H9 (cell line): Measurements from ENCODE around the gene CMTM8. TPM values are rescaled to one million over a fixed set of nuclear protein-coding genes. Genes with fewer than 3 reads are reported as not detected.

Source experiments
- DNase-seq: peaks from one replicate; pipeline ENCODE4 v3.0.0-alpha.2; 2017
- H2AFZ ChIP-seq: one replicate; pipeline ENCODE4 v1.6.1; 2013; ENCODE audit warnings: mild to moderate bottlenecking, low read length, control low read depth, moderate library complexity
- H2AK5ac ChIP-seq: 2 replicates; pipeline ENCODE4 v1.6.1; 2013; ENCODE audit warnings: low read length, control low read depth, mixed read lengths; ENCODE audit not compliant: insufficient read length
- H2BK120ac ChIP-seq: one replicate; pipeline ENCODE4 v1.6.1; 2013; ENCODE audit warnings: low read depth, mild to moderate bottlenecking, low read length, control low read depth, inconsistent platforms; ENCODE audit not compliant: poor library complexity, severe bottlenecking
- H2BK12ac ChIP-seq: 2 replicates; pipeline ENCODE4 v1.6.1; 2013; ENCODE audit warnings: low read length, control low read depth, mixed read lengths, low read depth; ENCODE audit not compliant: insufficient read length
- H2BK15ac ChIP-seq: 2 replicates; pipeline ENCODE4 v1.6.1; 2013; ENCODE audit warnings: low read depth, low read length, control low read depth
- H2BK20ac ChIP-seq: one replicate; pipeline ENCODE4 v1.6.1; 2013; ENCODE audit warnings: low read depth, mild to moderate bottlenecking, low read length, control low read depth, inconsistent platforms; ENCODE audit not compliant: poor library complexity, severe bottlenecking
- H2BK5ac ChIP-seq: 2 replicates; pipeline ENCODE4 v1.6.1; 2013; ENCODE audit warnings: low read length, control low read depth, mixed read lengths; ENCODE audit not compliant: insufficient read length
- H3K14ac ChIP-seq: 2 replicates; pipeline ENCODE4 v1.6.1; 2013; ENCODE audit warnings: low read length, control low read depth; ENCODE audit not compliant: insufficient read depth
- H3K18ac ChIP-seq: 2 replicates; pipeline ENCODE4 v1.6.1; 2013; ENCODE audit warnings: low read depth, mild to moderate bottlenecking, mixed read lengths, low read length, control low read depth; ENCODE audit not compliant: insufficient read length
- H3K23ac ChIP-seq: 2 replicates; pipeline ENCODE4 v1.6.1; 2013; ENCODE audit warnings: low read length, control low read depth, mixed read lengths, low read depth; ENCODE audit not compliant: insufficient read length
- H3K23me2 ChIP-seq: 2 replicates; pipeline ENCODE4 v1.6.1; 2013; ENCODE audit warnings: low read depth, mild to moderate bottlenecking, mixed read lengths, low read length, control low read depth; ENCODE audit not compliant: insufficient read length, poor library complexity, severe bottlenecking
- H3K27ac ChIP-seq: 2 replicates; pipeline ENCODE4 v1.5.1; 2013; ENCODE audit warnings: low read length, control low read depth, mixed read lengths, low read depth; ENCODE audit not compliant: insufficient read length
- H3K27me3 ChIP-seq: 2 replicates; pipeline ENCODE4 v1.6.1; 2013; ENCODE audit warnings: low read length, control low read depth, inconsistent platforms; ENCODE audit not compliant: insufficient read depth
- H3K4ac ChIP-seq: 2 replicates; pipeline ENCODE4 v1.6.1; 2013; ENCODE audit warnings: low read depth, mild to moderate bottlenecking, control low read depth, inconsistent platforms, low read length, moderate library complexity
- H3K4me1 ChIP-seq: 2 replicates; pipeline ENCODE4 v1.6.1; 2013; ENCODE audit warnings: low read length, control low read depth, inconsistent platforms; ENCODE audit not compliant: insufficient read depth
- H3K4me2 ChIP-seq: 2 replicates; pipeline ENCODE4 v1.6.1; 2013; ENCODE audit warnings: low read length, control low read depth, mixed read lengths; ENCODE audit not compliant: insufficient read length, insufficient read depth
- H3K56ac ChIP-seq: 2 replicates; pipeline ENCODE4 v1.6.1; 2013; ENCODE audit warnings: low read depth, mild to moderate bottlenecking, mixed read lengths, low read length, control low read depth; ENCODE audit not compliant: insufficient read length
- H3K79me1 ChIP-seq: 2 replicates; pipeline ENCODE4 v1.6.1; 2013; ENCODE audit warnings: low read depth, mild to moderate bottlenecking, moderate library complexity, low read length, control low read depth, inconsistent platforms; ENCODE audit not compliant: insufficient read depth, poor library complexity, severe bottlenecking
- H3K79me2 ChIP-seq: 2 replicates; pipeline ENCODE4 v1.6.1; 2013; ENCODE audit warnings: low read length, control low read depth, inconsistent platforms; ENCODE audit not compliant: insufficient read depth
- H3K9ac ChIP-seq: 2 replicates; pipeline ENCODE4 v1.6.1; 2013; ENCODE audit warnings: low read length, control low read depth, mixed read lengths; ENCODE audit not compliant: insufficient read length; ENCODE audit errors: extremely low read depth
- H3K9me3 ChIP-seq: one replicate; pipeline ENCODE4 v1.6.1; 2013; ENCODE audit warnings: low read depth, low read length, inconsistent platforms; ENCODE audit not compliant: control insufficient read depth
- H3T11ph ChIP-seq: one replicate; pipeline ENCODE4 v1.6.1; 2013; ENCODE audit warnings: mild to moderate bottlenecking, low read length, control low read depth, inconsistent platforms
- H4K20me1 ChIP-seq: one replicate; pipeline ENCODE4 v1.6.1; 2013; ENCODE audit not compliant: control insufficient read depth, insufficient read length, insufficient read depth
- H4K5ac ChIP-seq: 2 replicates; pipeline ENCODE4 v1.6.1; 2013; ENCODE audit warnings: low read depth, mild to moderate bottlenecking, mixed read lengths, low read length, control low read depth; ENCODE audit not compliant: insufficient read length
- H4K8ac ChIP-seq: replicated peaks from 2 replicates; pipeline ENCODE4 v1.6.1; 2013; ENCODE audit warnings: low read length, control low read depth, mixed read lengths, low read depth; ENCODE audit not compliant: insufficient read length
- H4K91ac ChIP-seq: 2 replicates; pipeline ENCODE4 v1.6.1; 2013; ENCODE audit warnings: low read depth, mild to moderate bottlenecking, moderate library complexity, mixed read lengths, low read length, control low read depth; ENCODE audit not compliant: insufficient read length
- H3K27ac Mint-ChIP-seq, 3 experiments: 2 replicates in 2 of 3; 3 replicates in 1 of 3; pipeline ENCODE4 v1.8.0; 2020 to 2021; ENCODE audit warnings: mixed read lengths in 3 of 3, mild to moderate bottlenecking in 1 of 3, moderate library complexity in 1 of 3
- H3K27me3 Mint-ChIP-seq: 2 replicates; pipeline ENCODE4 v1.8.0; 2021; ENCODE audit warnings: low read depth, mild to moderate bottlenecking, moderate library complexity, mixed read lengths
- H3K36me3 Mint-ChIP-seq, 3 experiments: 2 replicates in 2 of 3; 3 replicates in 1 of 3; pipeline ENCODE4 v1.8.0; 2020 to 2021; ENCODE audit warnings: low read depth in 3 of 3, mixed read lengths in 3 of 3; ENCODE audit not compliant: insufficient read depth in 1 of 3
- H3K4me1 Mint-ChIP-seq, 2 experiments: 2 replicates each; pipeline ENCODE4 v1.8.0; 2020; ENCODE audit warnings: mixed read lengths in 2 of 2
- H3K4me3 Mint-ChIP-seq, 2 experiments: 2 replicates in 1 of 2; 3 replicates in 1 of 2; pipeline ENCODE4 v1.8.0; 2020 to 2021; ENCODE audit warnings: mild to moderate bottlenecking in 2 of 2, mixed read lengths in 2 of 2, moderate library complexity in 1 of 2
- H3K9me3 Mint-ChIP-seq, 2 experiments: 2 replicates in 1 of 2; 3 replicates in 1 of 2; pipeline ENCODE4 v1.8.0; 2020; ENCODE audit warnings: mild to moderate bottlenecking in 2 of 2, mixed read lengths in 2 of 2, moderate library complexity in 1 of 2
- CTCF ChIP-seq: fragments of 200-600 bp; sonication (generic); conservative IDR thresholded peaks from 3 replicates; pipeline ENCODE4 v1.8.0; 2021; ENCODE audit warnings: antibody characterized with exemption, mild to moderate bottlenecking
- WGBS: extraction: QIAGEN DNeasy Blood & Tissue Kit; methylation state at CpG from one replicate; pipeline ENCODE4 v1.1.7; 2013; ENCODE audit warnings: missing lambda C conversion rate, low lambda C conversion rate, mixed read lengths; ENCODE audit not compliant: insufficient read length; ENCODE audit errors: extremely low coverage; 5-methylcytosine and 5-hydroxymethylcytosine counted together
- total RNA-seq: library from RNA; stranded (reverse); gene quantifications from 2 replicates; pipeline ENCODE4 v1.2.1, GENCODE V29; 2021

Gene CMTM8
- total RNA-seq, 1 experiment from 2014 or later: 4.0 TPM

GRCh38 chr3:32321095-32321790 lies 82.8 kb downstream of the CMTM8 start:
- peak overlapping the region; percentile 2 for H3K18ac ChIP-seq
- no peaks in the 10 kb centered on the region for H3K27me3 ChIP-seq
- no peak overlapping the region for H2AK5ac ChIP-seq
- H4K5ac ChIP-seq: no peak overlapping the region
- peak overlapping the region; percentile 33 for H3K14ac ChIP-seq
- H3K27me3 Mint-ChIP-seq: no peaks in the 10 kb centered on the region
- no peaks in the 10 kb centered on the region; a peak in 1 of 7 replicates for H3K36me3 Mint-ChIP-seq
- no peak overlapping the region for H3K4me2 ChIP-seq
- no peaks in the 10 kb centered on the region for H4K20me1 ChIP-seq
- H3K4ac ChIP-seq: no peak overlapping the region
- no peak overlapping the region for H4K91ac ChIP-seq
- no peaks in the 10 kb centered on the region for H3K9me3 ChIP-seq
- H3K27ac ChIP-seq: no peak overlapping the region
- WGBS: no CpG with 5 or more reads among the region's 16 CpGs
- peaks cover 61 to 70% of the 10 kb centered on the region in 2 experiments for H3K4me1 Mint-ChIP-seq
- H3K23ac ChIP-seq: no peak overlapping the region
- H2BK5ac ChIP-seq: no peak overlapping the region
- no peak overlapping the region for H3K56ac ChIP-seq
- no peaks in the 10 kb centered on the region for H3K79me2 ChIP-seq
- H3T11ph ChIP-seq: no peak overlapping the region
- H3K23me2 ChIP-seq: no peaks in the 10 kb centered on the region
- peak; percentile 50 for DNase-seq
- H2BK20ac ChIP-seq: no peak overlapping the region
- H2AFZ ChIP-seq: no peak overlapping the region
- TF ChIP-seq CTCF: no peak
- H2BK15ac ChIP-seq: no peak overlapping the region
- no peaks in the 10 kb centered on the region for H3K79me1 ChIP-seq
- no peaks in the 10 kb centered on the region for H3K9me3 Mint-ChIP-seq
- no peak overlapping the region for H4K8ac ChIP-seq
- no peak overlapping the region for H3K9ac ChIP-seq
- peaks cover 6% of the 10 kb centered on the region; the same call in 1 of the 2 replicates for H3K4me1 ChIP-seq
- H3K27ac Mint-ChIP-seq: peak overlapping the region; percentile 81 to 96 (median 86)
- no peak overlapping the region for H2BK12ac ChIP-seq
- no peak overlapping the region for H2BK120ac ChIP-seq
- H3K4me3 Mint-ChIP-seq: peak overlapping the region in 1 of 2 experiments; percentile 30; a peak in 2 of 5 replicates
